Right ventricle myocardium superior (tissue), 1 donor: ENCODE results near the gene B3GLCT. TPM values are rescaled to one million over a fixed set of nuclear protein-coding genes. Genes with fewer than 3 reads are reported as not detected.
A peak's percentile ranks its signal among the peaks of the same experiment; 100 is the strongest.
"Not testable (repeated sequence)": the region's sequence is repeated elsewhere in the genome, so short reads cannot be mapped to it uniquely, and the experiment has no call there.

Experiments used
- ATAC-seq: fragments of 200-7000 bp; cut with Tn5 transposase; one replicate; pipeline ENCODE4 v1.9.1; 2020; ENCODE audit warnings: mild to moderate bottlenecking; ENCODE audit not compliant: poor library complexity
- DNase-seq: peaks from one replicate; pipeline ENCODE4 v3.0.0-alpha.2; 2020
- intact Hi-C: fragments of 100-400 bp; cut with DNase I; formaldehyde crosslinking; loops from one replicate; pipeline ENCODE4 v1.11.2; 2022
- total RNA-seq: library from RNA; stranded (reverse); fragmentation: NEBNext Ultra II Directional; extraction: Animal tissue kit (Norgen Biotek cat#: 25700); gene quantifications from one replicate; pipeline ENCODE4 v1.2.1, GENCODE V29; 2021
- donor health status: DM: no; HTN: yes; CAD: no; lungs with severe emphysema.

B3GLCT gene
- total RNA-seq, 1 donor from 2014 or later = 14.6 TPM

- intact Hi-C loops = loop anchor here (10.0 kb wide), 1 partner anchor 247 kb away; no protein-coding TSS in a partner anchor
- DNase-seq, ATAC-seq: not testable (repeated sequence)
Measured at GRCh38 chr13:31177813-31178495, 21.8 kb upstream of the B3GLCT start.

- DNase-seq (no peak), ATAC-seq (no peak)
- intact Hi-C loops = loop anchor here (10.0 kb wide), 1 partner anchor 246 kb away; no protein-coding TSS in a partner anchor
Measured at GRCh38 chr13:31179241-31179640, 20.5 kb upstream of the B3GLCT start.

GRCh38 chr13:31179754-31180153 lies 20.0 kb upstream of the B3GLCT start:
- no peak for DNase-seq
- ATAC-seq = no peak
- intact Hi-C loops = loop anchor here (10.0 kb wide), 1 partner anchor 245 kb away; no protein-coding TSS in a partner anchor

GRCh38 chr13:31182987-31183386 lies 16.8 kb upstream of the B3GLCT start:
- DNase-seq (no peak), ATAC-seq (no peak)
- intact Hi-C loops = no loop called here

GRCh38 chr13:31184451-31184850 lies 15.3 kb upstream of the B3GLCT start:
- DNase-seq (no peak), ATAC-seq (no peak)
- intact Hi-C loops = no loop called here

GRCh38 chr13:31184981-31185645 lies 14.7 kb upstream of the B3GLCT start:
- ATAC-seq (no peak), DNase-seq (no peak)
- intact Hi-C loops = no loop called here

GRCh38 chr13:31191748-31192147 lies 8.0 kb upstream of the B3GLCT start:
- no peak for ATAC-seq
- no peak for DNase-seq
- intact Hi-C loops = no loop called here

GRCh38 chr13:31192306-31192705 lies 7.5 kb upstream of the B3GLCT start:
- no peak for DNase-seq
- ATAC-seq = no peak
- intact Hi-C loops = no loop called here

GRCh38 chr13:31195616-31196015 lies 4.2 kb upstream of the B3GLCT start:
- no peak for ATAC-seq
- intact Hi-C loops = no loop called here
- DNase-seq = no peak

GRCh38 chr13:31196992-31197391 lies 2.8 kb upstream of the B3GLCT start:
- intact Hi-C loops = no loop called here
- no peak for ATAC-seq
- no peak for DNase-seq

GRCh38 chr13:31198519-31198918 lies 1.3 kb upstream of the B3GLCT start:
- no peak for ATAC-seq
- intact Hi-C loops = no loop called here

GRCh38 chr13:31199527-31199848 lies 287 bp upstream of the B3GLCT start:
- no peak for DNase-seq
- intact Hi-C loops = no loop called here
- ATAC-seq = no peak

More at GRCh38 chr13:31198519-31198918, 1.3 kb upstream of the B3GLCT start:
- DNase-seq = no peak

GRCh38 chr13:31200637-31200971 lies 829 bp downstream of the B3GLCT start:
- peak; percentile 62 for ATAC-seq
- DNase-seq = peak; percentile 68
- intact Hi-C loops = no loop called here

GRCh38 chr13:31201341-31202031 lies 1.7 kb downstream of the B3GLCT start:
- DNase-seq (no peak), ATAC-seq (peak; percentile 40)
- intact Hi-C loops = no loop called here

- no peak for ATAC-seq
- intact Hi-C loops = no loop called here
- no peak for DNase-seq
Measured at GRCh38 chr13:31204592-31204991, 4.8 kb downstream of the B3GLCT start.

GRCh38 chr13:31207661-31208552 lies 8.1 kb downstream of the B3GLCT start:
- ATAC-seq = peak; percentile 72
- intact Hi-C loops = no loop called here
- peak; percentile 61 for DNase-seq

- ATAC-seq (peak; percentile 3), DNase-seq (no peak)
- intact Hi-C loops = no loop called here
Measured at GRCh38 chr13:31208559-31209122, 8.9 kb downstream of the B3GLCT start.

- intact Hi-C loops = no loop called here
- DNase-seq (peak; percentile 73), ATAC-seq (peak; percentile 86)
Measured at GRCh38 chr13:31209172-31209840, 9.5 kb downstream of the B3GLCT start.
